ENCODE results near the gene NKD1.

The NKD1 gene

DNA sequence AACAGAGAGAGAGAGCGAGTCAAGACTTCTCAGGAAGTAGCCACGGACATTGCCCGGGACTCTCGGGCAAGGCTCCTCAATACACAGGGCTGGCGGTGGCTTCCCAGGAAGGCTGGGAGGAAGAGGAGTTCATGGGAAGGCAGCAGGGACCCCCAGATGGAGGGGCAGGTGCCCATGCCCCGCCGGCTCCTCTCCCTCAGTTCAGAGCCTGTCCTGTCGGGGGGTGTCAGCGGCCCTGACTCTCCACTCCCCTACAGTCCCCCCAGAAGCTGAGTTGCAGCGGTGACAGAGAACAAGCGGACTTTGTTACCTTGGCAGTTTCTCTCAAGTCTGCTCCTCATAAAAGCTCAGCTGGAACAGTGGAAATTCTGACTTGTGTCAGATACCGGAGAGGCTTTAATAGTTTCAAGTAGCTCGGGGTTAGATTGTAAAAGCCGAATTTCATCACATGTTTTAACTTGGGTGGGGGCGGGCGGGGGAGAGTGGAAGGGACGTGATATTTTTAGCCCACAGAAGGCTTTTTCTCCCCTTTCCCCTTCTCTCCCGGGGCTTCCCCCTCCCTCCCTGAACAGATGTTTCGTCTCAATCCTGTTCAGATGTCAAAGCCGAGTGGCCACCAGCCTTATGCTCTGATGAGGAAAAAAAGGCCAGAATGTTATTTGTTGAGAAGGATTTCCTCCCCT is 65.2 kb downstream of the NKD1 start:
- DNase-seq (ENCODE audit: low spot score) = no peak

DNA sequence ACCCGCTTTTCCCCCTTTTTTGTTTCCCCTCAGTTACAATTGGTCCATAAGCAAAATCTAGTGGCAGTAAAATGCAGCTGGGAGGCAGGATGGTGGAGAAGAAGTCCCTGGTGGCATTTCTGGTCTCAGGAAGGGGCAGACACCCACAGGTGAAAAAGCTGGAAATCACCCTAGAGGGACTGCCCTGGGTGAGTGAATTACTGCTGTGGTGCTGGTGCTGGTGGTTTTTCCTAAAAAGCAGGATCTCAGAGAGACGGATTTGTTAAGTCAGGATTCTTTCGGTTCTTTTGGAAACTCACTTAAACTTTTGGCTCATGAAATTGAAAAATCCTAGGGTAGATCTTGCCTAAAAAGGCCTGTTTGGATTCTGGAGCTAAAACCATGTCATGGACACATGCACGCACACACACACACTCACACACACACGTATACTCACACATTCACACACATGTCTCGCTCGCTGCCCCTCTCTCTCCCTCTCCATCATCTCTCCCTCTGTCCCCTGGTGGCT is 65.8 kb downstream of the NKD1 start:
- no peak for DNase-seq (ENCODE audit: low spot score)

- DNase-seq (ENCODE audit: low spot score) = no peak
These were observed 66.9 kb downstream of the NKD1 start for GRCh38 chr16:50614955-50615724.

- no peak for DNase-seq (ENCODE audit: low spot score)
These were observed 67.7 kb downstream of the NKD1 start for GRCh38 chr16:50615891-50616290.

GRCh38 chr16:50616386-50616785 is 68.2 kb downstream of the NKD1 start:
- no peak for DNase-seq (ENCODE audit: low spot score)

- DNase-seq (ENCODE audit: low spot score) = no peak
These were observed 68.9 kb downstream of the NKD1 start for GRCh38 chr16:50616883-50617645.

GRCh38 chr16:50617646-50618184 is 69.5 kb downstream of the NKD1 start:
- no peak for DNase-seq (ENCODE audit: low spot score)

GRCh38 chr16:50618238-50618918 is 70.2 kb downstream of the NKD1 start:
- DNase-seq (ENCODE audit: low spot score) = no peak

- no peak for DNase-seq (ENCODE audit: low spot score)
These were observed 71.7 kb downstream of the NKD1 start for GRCh38 chr16:50619702-50620491.

DNA sequence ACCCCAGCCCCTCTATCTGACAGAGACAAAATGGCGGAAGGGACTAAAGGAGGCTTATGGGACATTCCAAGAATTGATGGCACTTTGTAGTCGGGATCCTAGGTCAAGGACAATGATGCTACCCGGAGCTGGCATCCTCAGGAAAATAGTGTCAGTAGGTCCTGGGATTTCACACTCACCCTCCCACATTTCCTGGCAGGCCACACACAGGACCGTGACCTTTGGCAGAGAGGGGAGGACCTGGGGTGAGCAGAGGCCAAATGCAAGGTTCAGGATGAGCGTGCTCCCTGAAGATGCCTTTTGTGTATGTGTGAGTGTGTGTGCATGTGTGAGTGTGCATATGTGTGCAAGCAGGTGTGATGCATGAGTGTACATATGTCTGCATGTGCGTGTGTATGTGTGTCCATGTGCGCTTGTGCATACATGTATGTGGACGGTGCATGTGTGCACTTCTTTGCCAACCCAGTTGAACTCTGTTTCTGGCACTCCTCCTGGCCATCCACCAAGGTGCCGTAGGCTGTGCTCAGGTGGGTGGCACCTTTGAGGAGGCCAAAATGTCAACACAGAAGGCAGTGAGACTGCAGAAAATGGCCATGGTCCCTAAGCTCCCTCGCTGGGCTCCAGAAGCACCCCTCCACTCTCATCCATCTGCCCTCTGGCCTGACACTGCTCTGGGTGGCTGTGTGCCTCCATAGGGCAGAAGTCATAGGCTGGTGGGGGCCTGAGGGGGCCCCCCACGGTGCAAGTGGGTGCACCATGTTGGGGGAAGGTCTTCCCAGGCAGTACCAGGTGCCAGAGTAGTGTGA is 72.7 kb downstream of the NKD1 start:
- no peak for DNase-seq (ENCODE audit: low spot score)

DNA sequence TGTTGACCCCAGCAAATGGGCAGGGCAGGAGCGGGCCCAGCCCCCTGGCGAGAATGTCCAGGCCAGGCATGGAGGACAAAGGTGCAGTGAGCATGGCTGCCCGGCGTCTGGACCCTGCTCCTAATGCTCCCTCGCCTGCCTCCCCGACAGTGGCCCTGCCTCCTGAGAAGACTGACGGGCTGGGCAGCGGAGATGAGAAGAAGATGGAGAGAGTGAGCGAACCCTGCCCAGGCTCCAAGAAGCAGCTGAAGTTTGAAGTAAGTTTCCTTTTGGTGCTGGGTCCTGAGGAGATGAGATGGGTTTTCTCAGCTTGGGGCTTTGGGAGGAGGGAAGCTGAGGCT is 73.2 kb downstream of the NKD1 start:
- DNase-seq (ENCODE audit: low spot score) = no peak

DNA sequence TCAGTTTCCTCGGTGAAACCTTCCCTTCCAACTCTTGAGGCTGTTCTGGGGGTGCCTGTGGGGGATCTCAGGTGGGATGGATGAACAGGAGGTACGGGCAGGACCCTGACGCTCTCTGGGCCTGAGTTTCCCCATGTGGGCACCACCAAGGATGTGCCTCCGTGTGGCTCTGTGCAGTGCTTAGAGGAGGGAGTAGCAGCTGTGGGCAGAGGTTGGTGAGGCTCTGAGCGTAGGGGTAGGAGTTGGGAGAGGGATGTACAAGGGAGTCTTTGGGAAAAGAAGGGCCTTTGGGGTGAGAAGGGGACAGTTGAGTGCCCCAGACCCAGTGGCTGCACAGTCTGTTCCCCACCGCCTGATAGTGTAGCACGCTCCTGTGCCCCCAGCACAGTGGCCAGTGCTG is 73.8 kb downstream of the NKD1 start:
- no peak for DNase-seq (ENCODE audit: low spot score)

- DNase-seq (ENCODE audit: low spot score) = no peak
These were observed 74.6 kb downstream of the NKD1 start for GRCh38 chr16:50622643-50623369.

- no peak for DNase-seq (ENCODE audit: low spot score)
These were observed 76.3 kb downstream of the NKD1 start for GRCh38 chr16:50624449-50624970.

DNA sequence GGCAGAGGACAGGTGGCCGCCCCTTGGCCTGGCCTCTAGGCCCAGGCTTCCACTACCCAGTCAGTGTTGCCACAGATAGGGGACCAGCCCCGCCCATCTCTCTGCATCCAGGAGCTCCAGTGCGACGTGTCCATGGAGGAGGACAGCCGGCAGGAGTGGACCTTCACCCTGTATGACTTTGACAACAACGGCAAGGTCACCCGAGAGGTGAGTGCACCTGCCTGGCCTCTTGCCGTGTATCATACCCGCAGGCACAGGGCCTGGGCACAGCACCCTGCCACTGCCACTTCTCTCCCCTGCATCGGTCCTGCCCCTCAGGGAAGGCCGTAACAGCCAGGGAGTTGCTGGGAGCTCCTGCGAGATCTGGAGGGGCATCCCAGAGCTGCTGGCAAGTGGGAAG is 77.2 kb downstream of the NKD1 start:
- no peak for DNase-seq (ENCODE audit: low spot score)

DNA sequence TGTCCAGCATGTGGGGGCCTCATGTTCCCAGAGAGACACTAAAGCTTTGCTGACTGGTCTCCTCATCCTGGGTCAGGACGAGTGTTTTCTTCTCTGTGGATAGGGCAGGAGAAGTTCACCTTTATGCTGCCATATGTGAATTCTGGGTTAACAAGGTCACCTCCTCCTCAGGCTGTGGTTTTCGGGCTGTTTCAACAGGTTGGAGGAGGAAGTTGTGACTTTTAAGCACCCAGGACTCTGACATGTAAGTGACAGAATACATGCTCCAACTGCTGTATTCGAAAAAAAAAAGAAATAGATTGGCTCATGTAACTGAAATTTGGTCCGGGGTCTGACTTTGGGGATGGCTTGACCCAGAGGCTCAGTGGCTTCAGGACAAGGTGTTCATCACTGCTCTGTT is 78.7 kb downstream of the NKD1 start:
- no peak for DNase-seq (ENCODE audit: low spot score)

DNA sequence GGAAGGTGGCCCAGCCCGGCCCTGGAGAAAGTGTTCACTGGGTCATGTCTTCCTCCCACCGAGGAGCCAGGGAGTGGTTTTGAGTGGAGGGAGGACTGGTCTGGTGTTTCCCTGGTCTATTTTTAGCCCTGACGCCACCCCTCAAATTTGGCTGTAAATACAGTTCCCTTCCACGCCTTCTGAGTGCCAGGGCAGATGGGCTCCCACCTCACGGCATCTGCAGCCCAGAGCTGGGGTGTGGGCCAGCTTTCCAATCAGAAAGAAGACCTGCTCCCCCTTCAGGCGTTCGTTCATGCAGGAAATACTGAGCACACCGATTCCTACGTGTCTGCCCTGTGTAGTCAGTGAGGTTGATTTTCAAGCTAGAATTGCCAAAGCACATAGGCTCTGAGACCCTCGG is 79.2 kb downstream of the NKD1 start:
- DNase-seq (ENCODE audit: low spot score) = peak; percentile 50

DNA sequence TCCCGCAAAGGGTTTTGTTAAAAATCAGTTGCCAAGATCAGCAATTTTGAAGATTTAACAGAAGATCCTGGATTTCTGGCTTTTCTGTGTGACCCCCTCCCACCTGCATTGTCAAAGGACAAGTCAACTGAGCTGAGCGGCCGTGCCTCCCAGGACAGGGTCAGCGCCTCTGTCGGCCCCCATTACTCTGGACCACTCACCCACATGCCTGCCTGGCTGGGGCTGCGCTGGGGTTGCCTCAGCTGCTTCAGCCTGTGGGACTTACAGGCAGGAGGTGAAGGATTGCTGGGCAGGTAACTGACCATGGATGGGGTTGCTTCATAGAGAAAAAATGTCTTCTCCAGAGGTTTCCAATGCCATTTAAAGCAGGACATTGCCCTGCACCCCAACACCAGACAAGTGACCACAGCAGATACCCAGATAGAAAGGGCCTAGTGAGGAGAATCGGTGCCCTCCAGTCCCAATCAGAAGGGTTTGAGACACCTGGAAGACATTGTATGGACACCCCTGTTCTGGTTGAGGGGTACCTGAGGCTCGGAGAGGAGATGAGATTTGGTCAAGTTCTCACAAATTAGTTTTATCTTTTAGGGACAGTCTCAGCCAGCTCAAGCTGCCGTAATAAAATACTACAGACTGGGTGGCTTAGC is 80.1 kb downstream of the NKD1 start:
- DNase-seq (ENCODE audit: low spot score) = no peak

DNA sequence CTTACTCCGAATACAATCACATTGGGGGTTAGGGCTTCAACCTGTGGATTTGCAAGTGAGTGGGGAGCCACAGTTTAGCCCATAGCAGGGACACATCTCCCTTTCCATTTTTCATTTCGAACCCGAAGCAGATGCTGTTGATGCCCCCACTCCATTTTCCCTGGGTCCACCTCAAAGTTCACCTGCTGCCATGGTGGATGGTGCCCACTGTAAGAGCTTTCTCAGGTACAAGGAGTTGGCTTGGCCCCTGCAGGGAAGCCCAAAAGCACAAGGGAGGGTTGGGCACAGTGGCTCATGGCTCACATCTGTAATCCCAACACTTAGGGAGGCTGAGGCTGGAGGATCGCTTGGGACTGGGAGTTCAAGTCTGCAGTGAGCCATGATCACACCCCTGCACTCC is 81.1 kb downstream of the NKD1 start:
- no peak for DNase-seq (ENCODE audit: low spot score)
